HepG2 (cell line): Measurements from ENCODE around the gene DDX23. TPM values are rescaled to one million over a fixed set of nuclear protein-coding genes. Genes with fewer than 3 reads are reported as not detected.
A peak's percentile ranks its signal among the peaks of the same experiment; 100 is the strongest.

Experiments
- AGO2 ChIP-seq: fragments of 200-400 bp; formaldehyde crosslinking; optimal IDR thresholded peaks from 2 replicates; pipeline ENCODE3; 2017; ENCODE audit warnings: mild to moderate bottlenecking, low read depth, low read length, moderate library complexity
- ATF3 ChIP-seq: sonication (generic); formaldehyde crosslinking; IDR thresholded peaks from 2 replicates; pipeline ENCODE4 v1.4.0; 2020; ENCODE audit warnings: missing genetic modification reagents
- CBFB ChIP-seq: sonication (generic); formaldehyde crosslinking; IDR thresholded peaks from 2 replicates; pipeline ENCODE4 v1.4.0; 2020; ENCODE audit warnings: missing genetic modification reagents
- CHCHD3 ChIP-seq: sonication (generic); formaldehyde crosslinking; IDR thresholded peaks from 2 replicates; pipeline ENCODE4 v1.8.0; 2022; ENCODE audit warnings: mild to moderate bottlenecking, missing genetic modification reagents, moderate library complexity
- ETS1 ChIP-seq: sonication (generic); formaldehyde crosslinking; IDR thresholded peaks from 2 replicates; pipeline ENCODE4 v1.4.0; 2020; ENCODE audit warnings: missing genetic modification reagents
- FOXA3 ChIP-seq: IDR thresholded peaks from 2 replicates; pipeline ENCODE4 v1.6.1; 2016; ENCODE audit warnings: missing genetic modification reagents, missing compliant biosample characterization
- HMGXB3 ChIP-seq: sonication (generic); formaldehyde crosslinking; IDR thresholded peaks from 2 replicates; pipeline ENCODE4 v1.4.0; 2020; ENCODE audit warnings: missing genetic modification reagents, borderline replicate concordance
- KDM2A ChIP-seq: sonication (generic); formaldehyde crosslinking; IDR thresholded peaks from 2 replicates; pipeline ENCODE4 v1.4.0; 2020; ENCODE audit warnings: low read depth, missing genetic modification reagents, borderline replicate concordance
- MEF2D ChIP-seq: sonication (generic); formaldehyde crosslinking; IDR thresholded peaks from 2 replicates; pipeline ENCODE4 v1.5.1; 2020; ENCODE audit warnings: mild to moderate bottlenecking, missing genetic modification reagents
- NFRKB ChIP-seq: fragments of 450-650 bp; IDR thresholded peaks from 2 replicates; pipeline ENCODE4 v1.6.1; 2017
- REPIN1 ChIP-seq: sonication (generic); formaldehyde crosslinking; IDR thresholded peaks from 2 replicates; pipeline ENCODE4 v1.8.0; 2022; ENCODE audit warnings: missing genetic modification reagents, low read depth, mild to moderate bottlenecking, borderline replicate concordance
- RXRB ChIP-seq: IDR thresholded peaks from 2 replicates; pipeline ENCODE4 v1.6.1; 2016; ENCODE audit warnings: borderline replicate concordance, missing genetic modification reagents, missing compliant biosample characterization
- SMAD3 ChIP-seq: sonication (generic); formaldehyde crosslinking; IDR thresholded peaks from 2 replicates; pipeline ENCODE4 v1.4.0; 2020; ENCODE audit warnings: missing genetic modification reagents
- ZBTB25 ChIP-seq: IDR thresholded peaks from 2 replicates; pipeline ENCODE4 v1.6.1; 2018; ENCODE audit warnings: missing genetic modification reagents
- ZBTB49 ChIP-seq: sonication (generic); formaldehyde crosslinking; IDR thresholded peaks from 2 replicates; pipeline ENCODE4 v1.4.0; 2020; ENCODE audit warnings: missing genetic modification reagents, borderline replicate concordance
- ZNF607 ChIP-seq: sonication (generic); formaldehyde crosslinking; IDR thresholded peaks from 2 replicates; pipeline ENCODE4 v1.5.1; 2020; ENCODE audit warnings: missing genetic modification reagents, mild to moderate bottlenecking, borderline replicate concordance
- ZSCAN9 ChIP-seq: IDR thresholded peaks from 2 replicates; pipeline ENCODE4 v1.6.1; 2016; ENCODE audit warnings: borderline replicate concordance
- polyA plus RNA-seq, 8 experiments: library from polyadenylated mRNA; depleted of rRNA in 3 of 8; stranded (reverse) in 7 of 8; unstranded in 1 of 8; fragments of >200 nt; fragmentation: Illumina TruSeq in 4 of 8; extraction: Trizol in 4 of 8; gene quantifications; 2 replicates each; pipeline versions ENCODE4 v1.2.1 to v1.2.3, GENCODE V29; 2011 to 2016; ENCODE audit warnings: low read depth in 4 of 8, missing spikeins in 1 of 8, mixed read lengths in 1 of 8; ENCODE audit not compliant: insufficient read depth in 1 of 8
- total RNA-seq, 5 experiments: library from RNA; depleted of rRNA; stranded (reverse); fragments of >200 nt; fragmentation: Illumina TruSeq; extraction: Trizol; gene quantifications; 2 replicates each; pipeline ENCODE4 v1.2.3, GENCODE V29; 2016; ENCODE audit warnings: low read depth in 1 of 5

The DDX23 gene
- total and polyA plus RNA-seq, 2 of the 13 experiments (the other 11 are each of a cell fraction or from before 2014, with no cell fraction given) = 35.7 to 90.0 TPM

GRCh38 chr12:48795550-48796455 lies 56.2 kb downstream of the DDX23 start (continued):
- 0 out of 2 replicates have a peak, but pooled peaks have one; percentile 18 for TF ChIP-seq MEF2D (CRISPR knock-in tag)
- TF ChIP-seq ZSCAN9 (CRISPR knock-in tag) = 0 out of 2 replicates have a peak, but pooled peaks have one; percentile 38
- TF ChIP-seq ZBTB25 (CRISPR knock-in tag) = no peak
- TF ChIP-seq KDM2A = 0 out of 2 replicates have a peak, but pooled peaks have one; percentile 42
- TF ChIP-seq ZNF607 (CRISPR knock-in tag) = no peak
- no peak for TF ChIP-seq ETS1 (CRISPR knock-in tag)
- no peak for TF ChIP-seq ATF3
- TF ChIP-seq REPIN1 (CRISPR knock-in tag) = peak; percentile 61; the same call in 1 of the 2 replicates
- no peak for TF ChIP-seq FOXA3
- no peak for TF ChIP-seq AGO2
- 0 out of 2 replicates have a peak, but pooled peaks have one; percentile 53 for TF ChIP-seq SMAD3 (CRISPR knock-in tag)
- TF ChIP-seq RXRB (CRISPR knock-in tag) = 0 out of 2 replicates have a peak, but pooled peaks have one; percentile 24
- TF ChIP-seq CBFB = no peak
- no peak for TF ChIP-seq CHCHD3 (CRISPR knock-in tag)
- TF ChIP-seq HMGXB3 = no peak
- no peak for TF ChIP-seq ZBTB49
- no peak for TF ChIP-seq NFRKB
